HG03575 (cell line): ENCODE measurements around the gene IL6ST.
A peak's percentile ranks its signal among the peaks of the same experiment; 100 is the strongest.
"Not testable (repeated sequence)": the region's sequence is repeated elsewhere in the genome, so short reads cannot be mapped to it uniquely, and the experiment has no call there.

Experiments
- ATAC-seq: cut with Tn5 transposase; IDR thresholded peaks from one replicate; pipeline ENCODE4 v1.9.1; 2021; ENCODE audit not compliant: unreplicated experiment, insufficient number of reproducible peaks, low FRiP score; ENCODE audit errors: extremely low read depth

Gene IL6ST

GRCh38 chr5:55994495-55994997, at the start of gene IL6ST:
TSS of gene IL6ST (minus strand) at chr5:55994963. CDS start at chr5:55976278, 18,685 bp downstream.
- ATAC-seq, result no peak

GRCh38 chr5:56039985-56040384, 45.2 kb upstream of the IL6ST start:
- no peak for ATAC-seq

- not testable (repeated sequence) for ATAC-seq
Measured at GRCh38 chr5:56038206-56038605, 43.4 kb upstream of the IL6ST start.

- ATAC-seq, result no peak
Measured at GRCh38 chr5:56037531-56038010, 42.8 kb upstream of the IL6ST start.

- ATAC-seq, result not testable (repeated sequence)
Measured at GRCh38 chr5:56035394-56035793, 40.6 kb upstream of the IL6ST start.

GRCh38 chr5:56029871-56030630, 35.3 kb upstream of the IL6ST start:
- not testable (repeated sequence) for ATAC-seq

GRCh38 chr5:56029457-56029856, 34.7 kb upstream of the IL6ST start:
- ATAC-seq, result no peak

- no peak for ATAC-seq
Measured at GRCh38 chr5:56028708-56029107, 33.9 kb upstream of the IL6ST start.

GRCh38 chr5:56026863-56027300, 32.1 kb upstream of the IL6ST start:
- ATAC-seq, result peak; percentile 75

- ATAC-seq, result no peak
Measured at GRCh38 chr5:56025151-56025885, 30.6 kb upstream of the IL6ST start.

- ATAC-seq, result no peak
Measured at GRCh38 chr5:56024810-56025150, 30.0 kb upstream of the IL6ST start.

GRCh38 chr5:56023296-56023695, 28.5 kb upstream of the IL6ST start:
- ATAC-seq, result no peak

- ATAC-seq, result no peak
Measured at GRCh38 chr5:56019306-56020272, 24.8 kb upstream of the IL6ST start.

- no peak for ATAC-seq
Measured at GRCh38 chr5:56018832-56019231, 24.1 kb upstream of the IL6ST start.

GRCh38 chr5:56014701-56015100, 19.9 kb upstream of the IL6ST start:
- ATAC-seq, result not testable (repeated sequence)

GRCh38 chr5:56013939-56014338, 19.2 kb upstream of the IL6ST start:
- ATAC-seq, result not testable (repeated sequence)

- no peak for ATAC-seq
Measured at GRCh38 chr5:56012281-56012963, 17.7 kb upstream of the IL6ST start.

- ATAC-seq, result no peak
Measured at GRCh38 chr5:56011835-56012234, 17.1 kb upstream of the IL6ST start.
